Measurements from ENCODE around the gene CCDC38.

Gene CCDC38

GRCh38 chr12:95851606-95852005 is 90.8 kb downstream of the CCDC38 start:
- TF ChIP-seq GATA2 (IDR thresholded peaks at IDR 0.05; ENCODE audit: low read depth, low read length) (no peak), GATA3 (IDR thresholded peaks at IDR 0.05; ENCODE audit: low read depth, low read length) (no peak)

- TF ChIP-seq GATA2 (IDR thresholded peaks at IDR 0.05; ENCODE audit: low read depth, low read length) (no peak), GATA3 (IDR thresholded peaks at IDR 0.05; ENCODE audit: low read depth, low read length) (no peak)
Measured at GRCh38 chr12:95848575-95849388, 93.6 kb downstream of the CCDC38 start.

- TF ChIP-seq GATA2 (IDR thresholded peaks at IDR 0.05; ENCODE audit: low read depth, low read length) = no peak
- TF ChIP-seq GATA3 (IDR thresholded peaks at IDR 0.05; ENCODE audit: low read depth, low read length) = no peak
Measured at GRCh38 chr12:95838125-95838524, 104.3 kb downstream of the CCDC38 start.

- TF ChIP-seq GATA3 (IDR thresholded peaks at IDR 0.05; ENCODE audit: low read depth, low read length) = no peak
- no peak for TF ChIP-seq GATA2 (IDR thresholded peaks at IDR 0.05; ENCODE audit: low read depth, low read length)
Measured at GRCh38 chr12:95837240-95838038, 105.0 kb downstream of the CCDC38 start.

- TF ChIP-seq GATA3 (IDR thresholded peaks at IDR 0.05; ENCODE audit: low read depth, low read length) (no peak), GATA2 (IDR thresholded peaks at IDR 0.05; ENCODE audit: low read depth, low read length) (no peak)
Measured at GRCh38 chr12:95836630-95837239, 105.7 kb downstream of the CCDC38 start.

- TF ChIP-seq GATA3 (IDR thresholded peaks at IDR 0.05; ENCODE audit: low read depth, low read length) (no peak), GATA2 (IDR thresholded peaks at IDR 0.05; ENCODE audit: low read depth, low read length) (no peak)
Measured at GRCh38 chr12:95836185-95836609, 106.2 kb downstream of the CCDC38 start.

- TF ChIP-seq GATA3 (IDR thresholded peaks at IDR 0.05; ENCODE audit: low read depth, low read length) (no peak), GATA2 (IDR thresholded peaks at IDR 0.05; ENCODE audit: low read depth, low read length) (no peak)
Measured at GRCh38 chr12:95834572-95834971, 107.8 kb downstream of the CCDC38 start.

- TF ChIP-seq GATA3 (IDR thresholded peaks at IDR 0.05; ENCODE audit: low read depth, low read length) = no peak
Measured at GRCh38 chr12:95830335-95831089, 111.9 kb downstream of the CCDC38 start.

GRCh38 chr12:95829395-95829794 is 113.0 kb downstream of the CCDC38 start:
- TF ChIP-seq GATA3 (IDR thresholded peaks at IDR 0.05; ENCODE audit: low read depth, low read length) (no peak), GATA2 (IDR thresholded peaks at IDR 0.05; ENCODE audit: low read depth, low read length) (no peak)

GRCh38 chr12:95820096-95820703 is 122.2 kb downstream of the CCDC38 start:
- TF ChIP-seq GATA3 (IDR thresholded peaks at IDR 0.05; ENCODE audit: low read depth, low read length) (no peak), GATA2 (IDR thresholded peaks at IDR 0.05; ENCODE audit: low read depth, low read length) (no peak)
